ENCODE measurements around the gene SPRR1A.

SPRR1A gene

DNA sequence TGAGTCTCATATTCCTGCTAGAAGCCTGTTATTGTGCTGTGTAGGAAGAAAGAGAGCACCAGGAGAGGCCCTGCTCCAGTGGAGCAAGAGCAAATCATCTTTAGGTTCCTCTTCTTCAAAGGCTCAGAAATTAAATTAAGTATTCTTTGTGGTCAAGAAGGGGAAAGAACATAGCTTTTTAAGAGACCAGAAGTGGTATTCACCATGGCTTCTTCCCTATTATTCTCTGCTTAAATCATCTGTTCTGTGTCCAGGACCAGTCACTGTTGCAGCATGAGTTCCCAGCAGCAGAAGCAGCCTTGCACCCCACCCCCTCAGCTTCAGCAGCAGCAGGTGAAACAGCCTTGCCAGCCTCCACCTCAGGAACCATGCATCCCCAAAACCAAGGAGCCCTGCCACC is 48.2 kb downstream of the SPRR1A start:
- H3K27me3 Mint-ChIP-seq: peaks cover 19% of the 10 kb centered on the region
- H3K4me1 Mint-ChIP-seq (ENCODE audit: low read depth): no peaks in the 10 kb centered on the region
- H3K36me3 Mint-ChIP-seq: no peaks in the 10 kb centered on the region
- H3K9me3 Mint-ChIP-seq (ENCODE audit: low read depth): peaks cover 6% of the 10 kb centered on the region
- H3K27ac Mint-ChIP-seq: no peak overlapping the region
- no peak overlapping the region for H3K4me3 Mint-ChIP-seq

DNA sequence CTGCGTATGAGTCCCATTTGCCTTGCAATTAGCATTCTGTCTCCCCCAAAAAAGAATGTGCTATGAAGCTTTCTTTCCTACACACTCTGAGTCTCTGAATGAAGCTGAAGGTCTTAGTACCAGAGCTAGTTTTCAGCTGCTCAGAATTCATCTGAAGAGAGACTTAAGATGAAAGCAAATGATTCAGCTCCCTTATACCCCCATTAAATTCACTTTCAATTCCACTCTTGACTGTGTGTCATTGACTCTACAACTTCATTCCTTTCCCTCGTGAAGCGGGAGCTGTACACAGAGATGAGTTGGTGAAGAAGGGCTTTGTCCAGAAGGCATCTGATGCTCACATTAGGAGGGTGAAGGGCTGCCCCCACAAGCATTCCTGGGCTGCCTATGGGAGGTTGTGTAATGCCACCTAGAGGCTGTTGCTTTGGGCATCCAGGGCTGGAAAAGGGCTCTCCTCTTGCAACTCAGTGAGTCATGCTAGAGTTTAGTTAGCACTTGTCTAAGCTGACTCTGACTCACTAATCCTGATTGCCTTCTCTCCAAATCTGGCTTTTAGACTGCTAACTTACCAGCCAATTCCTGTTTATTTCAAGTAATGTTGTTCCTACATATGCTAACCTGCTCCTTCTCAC is 48.9 kb downstream of the SPRR1A start:
- Mint-ChIP-seq H3K36me3 (no peaks in the 10 kb centered on the region), H3K27me3 (peaks cover 19% of the 10 kb centered on the region), H3K9me3 (ENCODE audit: low read depth) (peaks cover 6% of the 10 kb centered on the region), H3K4me1 (ENCODE audit: low read depth) (no peaks in the 10 kb centered on the region), H3K27ac (no peak overlapping the region), H3K4me3 (no peak overlapping the region)

DNA sequence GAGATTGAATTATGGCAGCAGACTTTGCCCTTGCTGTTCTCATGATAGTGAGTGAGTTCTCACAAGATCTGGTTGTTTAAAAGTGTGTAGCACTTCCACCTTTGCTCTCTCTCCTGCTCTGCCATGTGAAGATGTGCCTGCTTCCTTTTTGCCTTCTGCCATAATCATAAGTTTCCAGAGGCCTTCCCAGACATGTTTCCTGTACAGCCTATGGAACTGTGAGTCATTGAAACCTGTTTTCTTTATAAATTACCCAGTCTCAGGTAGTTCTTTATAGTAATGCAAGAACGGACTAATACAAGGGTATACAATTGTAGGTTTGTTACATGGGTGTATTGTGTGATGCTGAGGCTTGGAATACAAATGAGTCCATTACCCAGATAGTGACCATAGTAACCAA is 51.3 kb downstream of the SPRR1A start:
- Mint-ChIP-seq H3K27ac (no peak overlapping the region), H3K4me1 (ENCODE audit: low read depth) (no peaks in the 10 kb centered on the region), H3K4me3 (no peak overlapping the region), H3K27me3 (peaks cover 16% of the 10 kb centered on the region), H3K9me3 (ENCODE audit: low read depth) (peaks cover 3% of the 10 kb centered on the region), H3K36me3 (no peaks in the 10 kb centered on the region)
